Stimulated activated naive CD8-positive, alpha-beta T cell treated with anti-CD3 and anti-CD28 coated beads, Interleukin-15, Interleukin-2, amounts not matched to agents 100 ng/mL and 50 ng/mL, for 24 hours (primary cell): ENCODE measurements around the gene ABCB9.
A peak's percentile ranks its signal among the peaks of the same experiment; 100 is the strongest.
"Not testable (repeated sequence)": the region's sequence is repeated elsewhere in the genome, so short reads cannot be mapped to it uniquely, and the experiment has no call there.

Experiments
- H3K27ac Mint-ChIP-seq: one replicate; pipeline ENCODE4 v1.8.0; 2021; ENCODE audit warnings: mild to moderate bottlenecking, mixed read lengths
- H3K27me3 Mint-ChIP-seq: one replicate; pipeline ENCODE4 v1.8.0; 2021; ENCODE audit warnings: mixed read lengths
- H3K36me3 Mint-ChIP-seq: one replicate; pipeline ENCODE4 v1.8.0; 2021; ENCODE audit warnings: low read depth, mixed read lengths
- H3K4me1 Mint-ChIP-seq: one replicate; pipeline ENCODE4 v1.8.0; 2021; ENCODE audit warnings: low read depth, mixed read lengths
- H3K4me3 Mint-ChIP-seq: one replicate; pipeline ENCODE4 v1.8.0; 2021; ENCODE audit warnings: mild to moderate bottlenecking, mixed read lengths
- H3K9me3 Mint-ChIP-seq: one replicate; pipeline ENCODE4 v1.8.0; 2021; ENCODE audit warnings: mixed read lengths

The ABCB9 gene

GRCh38 chr12:122949405-122949804 is 16.9 kb downstream of the ABCB9 start:
- Mint-ChIP-seq H3K4me3 (no peak overlapping the region), H3K27me3 (no peaks in the 10 kb centered on the region), H3K4me1 (peaks cover 32% of the 10 kb centered on the region), H3K9me3 (no peaks in the 10 kb centered on the region), H3K27ac (no peak overlapping the region), H3K36me3 (no peaks in the 10 kb centered on the region)

- Mint-ChIP-seq H3K4me1 (peaks cover 33% of the 10 kb centered on the region), H3K36me3 (no peaks in the 10 kb centered on the region), H3K27me3 (no peaks in the 10 kb centered on the region), H3K27ac (no peak overlapping the region), H3K4me3 (no peak overlapping the region), H3K9me3 (no peaks in the 10 kb centered on the region)
Measured at GRCh38 chr12:122948605-122949004, 17.7 kb downstream of the ABCB9 start.

- peaks cover 44% of the 10 kb centered on the region for H3K4me1 Mint-ChIP-seq
- H3K36me3 Mint-ChIP-seq: no peaks in the 10 kb centered on the region
- H3K27me3 Mint-ChIP-seq: no peaks in the 10 kb centered on the region
- peak overlapping the region; percentile 89 for H3K27ac Mint-ChIP-seq
- H3K4me3 Mint-ChIP-seq: no peak overlapping the region
- no peaks in the 10 kb centered on the region for H3K9me3 Mint-ChIP-seq
Measured at GRCh38 chr12:122947352-122947792, 18.9 kb downstream of the ABCB9 start.

GRCh38 chr12:122946690-122947341 is 19.4 kb downstream of the ABCB9 start:
- Mint-ChIP-seq H3K27ac (peak overlapping the region; percentile 89), H3K27me3 (no peaks in the 10 kb centered on the region), H3K4me1 (peaks cover 38% of the 10 kb centered on the region), H3K4me3 (peak overlapping the region; percentile 26), H3K36me3 (no peaks in the 10 kb centered on the region), H3K9me3 (no peaks in the 10 kb centered on the region)

GRCh38 chr12:122944605-122945592 is 21.4 kb downstream of the ABCB9 start:
- no peak overlapping the region for H3K4me3 Mint-ChIP-seq
- no peaks in the 10 kb centered on the region for H3K9me3 Mint-ChIP-seq
- H3K27ac Mint-ChIP-seq: no peak overlapping the region
- H3K27me3 Mint-ChIP-seq: no peaks in the 10 kb centered on the region
- peaks cover 37% of the 10 kb centered on the region for H3K4me1 Mint-ChIP-seq
- H3K36me3 Mint-ChIP-seq: no peaks in the 10 kb centered on the region

GRCh38 chr12:122943196-122943595 is 23.1 kb downstream of the ABCB9 start:
- Mint-ChIP-seq H3K27me3 (no peaks in the 10 kb centered on the region), H3K36me3 (no peaks in the 10 kb centered on the region), H3K4me3 (no peak overlapping the region), H3K27ac (peak overlapping the region; percentile 63), H3K9me3 (no peaks in the 10 kb centered on the region), H3K4me1 (peaks cover 34% of the 10 kb centered on the region)

- Mint-ChIP-seq H3K9me3 (no peaks in the 10 kb centered on the region), H3K4me3 (no peak overlapping the region), H3K27me3 (no peaks in the 10 kb centered on the region), H3K27ac (no peak overlapping the region), H3K36me3 (peaks cover 4% of the 10 kb centered on the region), H3K4me1 (peaks cover 28% of the 10 kb centered on the region)
Measured at GRCh38 chr12:122942637-122943036, 23.6 kb downstream of the ABCB9 start.

- H3K27me3 Mint-ChIP-seq, H3K36me3 Mint-ChIP-seq, H3K27ac Mint-ChIP-seq, H3K9me3 Mint-ChIP-seq, H3K4me3 Mint-ChIP-seq: not testable (repeated sequence)
- peaks cover 15% of the 10 kb centered on the region for H3K4me1 Mint-ChIP-seq
Measured at GRCh38 chr12:122941351-122941750, 24.9 kb downstream of the ABCB9 start.

- Mint-ChIP-seq H3K9me3 (no peaks in the 10 kb centered on the region), H3K27me3 (no peaks in the 10 kb centered on the region), H3K4me3 (no peak overlapping the region), H3K36me3 (peaks cover 4% of the 10 kb centered on the region), H3K27ac (no peak overlapping the region), H3K4me1 (peaks cover 12% of the 10 kb centered on the region)
Measured at GRCh38 chr12:122939125-122939524, 27.1 kb downstream of the ABCB9 start.

- Mint-ChIP-seq H3K4me3 (no peak overlapping the region), H3K27ac (no peak overlapping the region), H3K9me3 (no peaks in the 10 kb centered on the region), H3K27me3 (no peaks in the 10 kb centered on the region), H3K4me1 (peaks cover 2% of the 10 kb centered on the region), H3K36me3 (peaks cover 4% of the 10 kb centered on the region)
Measured at GRCh38 chr12:122937622-122938091, 28.6 kb downstream of the ABCB9 start.

- H3K36me3 Mint-ChIP-seq: peaks cover 4% of the 10 kb centered on the region
- no peaks in the 10 kb centered on the region for H3K9me3 Mint-ChIP-seq
Measured at GRCh38 chr12:122935318-122935717, 30.9 kb downstream of the ABCB9 start.

GRCh38 chr12:122934722-122935121 is 31.5 kb downstream of the ABCB9 start:
- peaks cover 4% of the 10 kb centered on the region for H3K36me3 Mint-ChIP-seq
- H3K27ac Mint-ChIP-seq: no peak overlapping the region
- no peaks in the 10 kb centered on the region for H3K4me1 Mint-ChIP-seq
- no peaks in the 10 kb centered on the region for H3K27me3 Mint-ChIP-seq
- H3K9me3 Mint-ChIP-seq: no peaks in the 10 kb centered on the region
- no peak overlapping the region for H3K4me3 Mint-ChIP-seq

More at GRCh38 chr12:122935318-122935717, 30.9 kb downstream of the ABCB9 start:
- no peak overlapping the region for H3K27ac Mint-ChIP-seq
- H3K4me3 Mint-ChIP-seq: no peak overlapping the region
- H3K27me3 Mint-ChIP-seq: no peaks in the 10 kb centered on the region
- H3K4me1 Mint-ChIP-seq: no peaks in the 10 kb centered on the region

GRCh38 chr12:122932207-122932606 is 34.1 kb downstream of the ABCB9 start:
- H3K27ac Mint-ChIP-seq: no peak overlapping the region
- H3K9me3 Mint-ChIP-seq: no peaks in the 10 kb centered on the region
- no peaks in the 10 kb centered on the region for H3K27me3 Mint-ChIP-seq
- no peak overlapping the region for H3K4me3 Mint-ChIP-seq
- no peaks in the 10 kb centered on the region for H3K36me3 Mint-ChIP-seq
- H3K4me1 Mint-ChIP-seq: peaks cover 8% of the 10 kb centered on the region

- Mint-ChIP-seq H3K27me3 (no peaks in the 10 kb centered on the region), H3K9me3 (no peaks in the 10 kb centered on the region), H3K36me3 (no peaks in the 10 kb centered on the region), H3K4me3 (no peak overlapping the region), H3K27ac (no peak overlapping the region), H3K4me1 (peaks cover 11% of the 10 kb centered on the region)
Measured at GRCh38 chr12:122929812-122930211, 36.5 kb downstream of the ABCB9 start.

- Mint-ChIP-seq H3K9me3 (no peaks in the 10 kb centered on the region), H3K4me1 (peaks cover 11% of the 10 kb centered on the region), H3K27ac (no peak overlapping the region), H3K4me3 (no peak overlapping the region), H3K27me3 (no peaks in the 10 kb centered on the region), H3K36me3 (no peaks in the 10 kb centered on the region)
Measured at GRCh38 chr12:122929148-122929538, 37.1 kb downstream of the ABCB9 start.
